ENCODE results near the gene KCNH2.

DNA sequence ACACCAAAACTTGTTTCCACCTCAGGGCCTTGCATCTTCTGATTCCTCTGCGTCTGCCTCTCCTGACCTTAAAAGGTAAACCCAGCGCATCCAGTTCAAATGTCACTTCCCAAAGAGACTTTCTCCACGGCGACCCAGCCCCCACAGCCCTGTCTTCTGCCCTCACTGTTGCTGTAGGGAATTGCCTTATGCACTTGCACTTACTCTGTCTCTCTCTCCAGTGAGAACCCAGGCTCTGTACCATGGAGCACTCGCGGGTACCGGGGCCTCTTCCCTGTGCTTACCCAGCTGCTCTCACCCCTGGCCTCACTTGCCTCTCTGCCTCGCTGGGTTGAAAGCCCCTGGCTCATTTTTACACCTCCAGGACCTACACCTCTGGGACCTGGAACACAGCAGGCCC, 77.4 kb downstream of the KCNH2 start:
- TF ChIP-seq, protein P1, sequence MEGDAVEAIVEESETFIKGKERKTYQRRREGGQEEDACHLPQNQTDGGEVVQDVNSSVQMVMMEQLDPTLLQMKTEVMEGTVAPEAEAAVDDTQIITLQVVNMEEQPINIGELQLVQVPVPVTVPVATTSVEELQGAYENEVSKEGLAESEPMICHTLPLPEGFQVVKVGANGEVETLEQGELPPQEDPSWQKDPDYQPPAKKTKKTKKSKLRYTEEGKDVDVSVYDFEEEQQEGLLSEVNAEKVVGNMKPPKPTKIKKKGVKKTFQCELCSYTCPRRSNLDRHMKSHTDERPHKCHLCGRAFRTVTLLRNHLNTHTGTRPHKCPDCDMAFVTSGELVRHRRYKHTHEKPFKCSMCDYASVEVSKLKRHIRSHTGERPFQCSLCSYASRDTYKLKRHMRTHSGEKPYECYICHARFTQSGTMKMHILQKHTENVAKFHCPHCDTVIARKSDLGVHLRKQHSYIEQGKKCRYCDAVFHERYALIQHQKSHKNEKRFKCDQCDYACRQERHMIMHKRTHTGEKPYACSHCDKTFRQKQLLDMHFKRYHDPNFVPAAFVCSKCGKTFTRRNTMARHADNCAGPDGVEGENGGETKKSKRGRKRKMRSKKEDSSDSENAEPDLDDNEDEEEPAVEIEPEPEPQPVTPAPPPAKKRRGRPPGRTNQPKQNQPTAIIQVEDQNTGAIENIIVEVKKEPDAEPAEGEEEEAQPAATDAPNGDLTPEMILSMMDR (IDR thresholded peaks at IDR 0.05) = no peak
- no peak for TF ChIP-seq POLR2AphosphoS5 (IDR thresholded peaks at IDR 0.05)
- TF ChIP-seq POLR2A (IDR thresholded peaks at IDR 0.05) = no peak

Data from suprapubic skin (tissue), 4 donors.